Activated CD8-positive, alpha-beta T cell treated with anti-CD3 and anti-CD28 coated beads for 36 hours (primary cell): ENCODE results near the gene SCN8A. TPM values are rescaled to one million over a fixed set of nuclear protein-coding genes. Genes with fewer than 3 reads are reported as not detected.

Experiments used
- ATAC-seq: fragments of 200-7000 bp; cut with Tn5 transposase; one replicate; pipeline ENCODE4 v1.10.0; 2021; ENCODE audit warnings: mild to moderate bottlenecking, moderate library complexity
- CTCF ChIA-PET: fragments of 350-600 bp; sonication (Branson Sonifier 250); formaldehyde crosslinking; loops from one replicate; lab custom pipeline; 2021; ENCODE audit warnings: antibody characterized with exemption; lab: Charles Lee
- POLR2A ChIA-PET: fragments of 350-600 bp; sonication (Branson Sonifier 250); formaldehyde crosslinking; loops from one replicate; lab custom pipeline; 2021; ENCODE audit warnings: antibody characterized with exemption; lab: Charles Lee
- DNase-seq: peaks from one replicate; pipeline ENCODE4 v3.0.0-alpha.2; 2020
- H3K27ac Mint-ChIP-seq: one replicate; pipeline ENCODE4 v1.8.0; 2021; ENCODE audit warnings: mild to moderate bottlenecking, mixed read lengths
- H3K27me3 Mint-ChIP-seq: one replicate; pipeline ENCODE4 v1.8.0; 2021; ENCODE audit warnings: mixed read lengths
- H3K36me3 Mint-ChIP-seq: one replicate; pipeline ENCODE4 v1.8.0; 2021; ENCODE audit warnings: low read depth, mixed read lengths
- H3K4me1 Mint-ChIP-seq: one replicate; pipeline ENCODE4 v1.8.0; 2021; ENCODE audit warnings: low read depth, mixed read lengths
- H3K4me3 Mint-ChIP-seq: one replicate; pipeline ENCODE4 v1.8.0; 2021; ENCODE audit warnings: mild to moderate bottlenecking, moderate library complexity, mixed read lengths
- H3K9me3 Mint-ChIP-seq: one replicate; pipeline ENCODE4 v1.8.0; 2021; ENCODE audit warnings: mixed read lengths
- CTCF ChIP-seq: fragments of 200-600 bp; IDR thresholded peaks from one replicate; pipeline ENCODE4 v1.8.0; 2022; ENCODE audit warnings: antibody characterized with exemption, mild to moderate bottlenecking
- intact Hi-C: fragments of 100-400 bp; cut with micrococcal nuclease; formaldehyde crosslinking; loops from one replicate; pipeline ENCODE4 v1.10.0; 2022
- total RNA-seq, 2 experiments: library from RNA; stranded (reverse); gene quantifications; one replicate each; pipeline ENCODE4 v1.2.3, GENCODE V29; 2021

The SCN8A gene
- total RNA-seq, 2 experiments from 2014 or later: 0.77 to 0.78 TPM

DNA sequence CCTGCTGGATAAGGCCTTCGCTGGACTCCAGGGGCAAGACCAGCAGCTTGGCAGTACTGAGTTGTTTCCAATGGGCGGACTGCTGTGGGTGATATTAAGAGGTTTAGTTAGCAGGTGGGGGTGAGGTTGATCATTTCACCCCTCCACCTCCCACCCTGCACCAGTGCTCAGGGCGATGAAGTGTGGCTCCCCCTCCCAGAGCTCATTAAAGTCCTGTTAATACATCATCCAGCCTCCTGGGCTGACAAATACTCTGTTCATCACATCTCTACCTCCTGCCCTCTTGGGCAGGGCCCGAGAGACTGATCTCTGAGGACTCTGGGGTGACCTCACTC lies 259.9 kb downstream of the SCN8A start:
- ATAC-seq (no peak), DNase-seq (no peak)
- ChIA-PET CTCF (interaction anchor here (1.3 to 1.6 kb wide), 3 partner anchors 24 to 120 kb away, joined by 3 to 4 read pairs (median 4); no protein-coding TSS in a partner anchor), POLR2A (interaction anchor here (0.6 kb wide), 1 partner anchor 19 kb away, joined by 3 read pairs; no protein-coding TSS in a partner anchor)
- no peak for TF ChIP-seq CTCF
- intact Hi-C loops: no loop called here
- Mint-ChIP-seq H3K4me3 (no peak overlapping the region), H3K4me1 (peaks cover 12% of the 10 kb centered on the region), H3K27me3 (peaks cover 20% of the 10 kb centered on the region), H3K27ac (no peak overlapping the region), H3K36me3 (no peaks in the 10 kb centered on the region), H3K9me3 (no peaks in the 10 kb centered on the region)

DNA sequence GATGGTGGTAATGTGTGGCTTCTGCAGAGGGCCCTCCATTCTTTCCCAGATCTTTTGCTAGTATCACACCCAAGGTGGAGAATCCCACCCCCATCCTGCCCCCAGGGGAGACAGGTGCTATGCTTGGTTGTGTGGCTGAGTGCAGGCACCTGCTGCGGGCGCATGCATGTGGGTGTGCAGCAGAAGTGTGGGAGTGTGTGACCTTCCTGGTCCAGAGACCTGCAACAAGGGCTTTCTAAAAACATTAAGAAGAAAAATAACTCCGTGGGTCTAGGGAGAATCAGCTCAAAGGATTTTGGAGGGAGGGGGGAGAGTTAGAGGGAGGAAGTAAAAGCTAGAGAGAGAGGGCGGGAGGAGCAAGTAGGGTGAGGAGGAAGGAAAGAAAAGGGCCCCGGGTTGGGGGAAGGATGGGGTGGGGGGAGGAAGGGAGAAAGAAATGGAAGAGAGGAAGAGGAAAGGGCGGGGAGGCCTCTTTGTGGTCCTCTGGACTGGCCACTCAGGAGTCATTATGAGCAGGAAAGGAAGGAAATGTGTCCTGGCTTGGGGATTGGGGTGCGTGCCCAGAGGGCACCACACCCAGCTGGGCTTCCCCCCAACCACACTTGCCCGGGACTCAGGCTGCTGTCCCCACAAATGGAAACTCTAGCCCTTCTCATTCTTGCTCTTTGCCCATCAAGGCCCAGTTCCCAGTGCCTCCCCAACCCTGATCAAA lies 260.5 kb downstream of the SCN8A start:
- intact Hi-C loops: no loop called here
- CTCF ChIA-PET: interaction anchor here (1.3 to 1.6 kb wide), 3 partner anchors 24 to 120 kb away, joined by 3 to 4 read pairs (median 4); no protein-coding TSS in a partner anchor
- no peak for ATAC-seq
- Mint-ChIP-seq H3K4me1 (peaks cover 9% of the 10 kb centered on the region), H3K36me3 (no peaks in the 10 kb centered on the region), H3K27me3 (peaks cover 21% of the 10 kb centered on the region), H3K9me3 (no peaks in the 10 kb centered on the region), H3K27ac (no peak overlapping the region), H3K4me3 (no peak overlapping the region)
- DNase-seq: no peak
- POLR2A ChIA-PET: no interaction called here
- TF ChIP-seq CTCF: no peak

DNA sequence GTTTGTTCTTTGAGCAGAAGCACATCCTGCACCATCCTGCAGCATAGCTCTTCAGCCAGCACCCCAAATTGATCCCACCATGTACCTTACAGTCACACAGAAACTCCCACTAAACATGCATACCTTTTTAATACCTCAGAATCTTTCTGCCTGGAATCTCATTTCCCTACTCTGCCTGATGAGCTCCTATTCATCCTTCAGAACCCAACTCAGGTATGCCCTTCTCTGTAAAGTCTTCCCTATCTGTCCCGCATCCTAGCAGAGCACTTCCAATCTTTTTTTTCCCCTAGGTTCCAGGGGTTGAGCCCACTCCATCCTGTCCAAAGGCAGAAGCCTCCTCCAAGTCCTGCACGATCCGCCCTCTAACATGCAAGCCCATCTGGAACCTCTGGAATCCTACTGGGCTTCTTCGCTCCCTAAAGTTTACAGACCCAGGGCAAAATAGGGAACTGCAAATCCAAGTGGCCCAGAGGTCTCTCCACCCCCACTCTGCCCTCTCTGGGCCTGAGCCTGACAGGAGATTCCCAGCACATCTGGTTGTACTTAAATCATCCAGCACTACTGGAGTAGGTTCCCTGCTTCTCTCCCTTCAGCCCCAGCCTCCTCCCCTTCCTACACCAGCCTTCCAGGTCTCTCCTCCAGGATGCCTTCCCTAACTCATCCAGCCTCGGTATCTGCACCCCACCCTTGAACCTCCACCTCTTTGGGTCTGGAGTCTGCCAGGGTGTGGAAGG lies 261.5 kb downstream of the SCN8A start:
- Mint-ChIP-seq H3K4me3 (no peak overlapping the region), H3K36me3 (no peaks in the 10 kb centered on the region), H3K27me3 (peaks cover 21% of the 10 kb centered on the region), H3K9me3 (no peaks in the 10 kb centered on the region), H3K4me1 (peaks cover 6% of the 10 kb centered on the region), H3K27ac (no peak overlapping the region)
- ChIA-PET POLR2A (no interaction called here), CTCF (interaction anchor here (1.5 to 1.6 kb wide), 2 partner anchors 23 to 28 kb away, joined by 4 read pairs; no protein-coding TSS in a partner anchor)
- intact Hi-C loops: no loop called here
- no peak for ATAC-seq
- no peak for TF ChIP-seq CTCF
- no peak for DNase-seq

GRCh38 chr12:51855586-51856428 lies 264.8 kb downstream of the SCN8A start:
- ATAC-seq (no peak), DNase-seq (no peak)
- Mint-ChIP-seq H3K4me1 (peaks cover 3% of the 10 kb centered on the region), H3K27ac (no peak overlapping the region), H3K4me3 (no peak overlapping the region), H3K36me3 (no peaks in the 10 kb centered on the region), H3K9me3 (no peaks in the 10 kb centered on the region), H3K27me3 (peaks cover 19% of the 10 kb centered on the region)
- POLR2A ChIA-PET: interaction anchor here (0.9 kb wide), 1 partner anchor 14 kb away, joined by 3 read pairs; no protein-coding TSS in a partner anchor
- intact Hi-C loops: no loop called here
- TF ChIP-seq CTCF: no peak
- CTCF ChIA-PET: interaction anchor here (2.3 kb wide), 1 partner anchor 19 kb away, joined by 6 read pairs; no protein-coding TSS in a partner anchor
